Measurements from ENCODE around the gene GTPBP3.

GRCh38 chr19:17376935-17377600, 39.7 kb downstream of the GTPBP3 start, which contains the start of gene PLVAP:
- no peak for TF ChIP-seq CTCF (IDR thresholded peaks at IDR 0.05 in 4 of 5, conservative IDR thresholded peaks at IDR 0.05 in 1 of 5)
- no peak for TF ChIP-seq POLR2A (IDR thresholded peaks at IDR 0.05)
